ENCODE results near the gene RNGTT. TPM values are rescaled to one million over a fixed set of nuclear protein-coding genes. Genes with fewer than 3 reads are reported as not detected.

Gene RNGTT
- total and polyA plus RNA-seq, 10 of the 15 experiments (the other 5 are each of a cell fraction or from before 2014, with no cell fraction given), result 7.7 to 30.4 (median 22.2) TPM

DNA sequence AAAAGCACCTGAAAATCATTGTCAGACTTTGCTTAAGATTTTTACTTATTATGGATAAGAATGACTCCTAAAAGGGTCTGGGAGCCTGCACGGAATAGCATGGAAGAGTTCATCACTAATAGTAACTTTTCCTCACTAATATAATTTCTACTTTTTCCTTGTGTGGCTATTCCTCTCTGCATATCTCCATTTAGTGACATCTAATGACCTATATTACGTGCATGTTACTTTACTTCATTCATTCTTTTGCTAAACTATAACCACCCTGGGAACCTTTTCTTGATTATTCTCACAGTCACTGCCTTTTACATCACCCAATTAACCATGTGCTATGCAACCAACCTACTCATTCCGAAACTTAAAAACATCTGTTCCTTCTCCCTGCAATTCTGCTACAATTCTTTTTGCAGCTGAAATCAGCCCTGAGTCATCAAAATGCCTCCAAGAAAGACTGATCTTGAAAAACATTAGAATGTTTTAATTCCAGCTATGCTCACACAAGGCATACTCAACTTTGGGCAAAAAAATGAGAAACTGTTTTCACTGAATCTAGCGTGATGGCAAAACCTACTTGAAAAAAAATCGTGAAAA, 313.3 kb downstream of the RNGTT start (continued):
- TF ChIP-seq HSF1 (IDR thresholded peaks at IDR 0.05; ENCODE audit: low read depth, low read length) (no peak), MEF2B (IDR thresholded peaks at IDR 0.05; ENCODE audit: partially characterized antibody, poor library complexity, severe bottlenecking) (peak; percentile 77), DPF2 (IDR thresholded peaks at IDR 0.05) (peak; percentile 93), ELK1 (IDR thresholded peaks at IDR 0.05; ENCODE audit: low read depth, low read length) (no peak), TCF12 (IDR thresholded peaks at IDR 0.05; ENCODE audit: low read depth, low read length) (peak; percentile 96), MTA2 (IDR thresholded peaks at IDR 0.05; ENCODE audit: low read depth) (peak; percentile 97), ASH2L (IDR thresholded peaks at IDR 0.05; ENCODE audit: borderline replicate concordance, low read depth) (0 out of 2 replicates have a peak, but pooled peaks have one; percentile 70), JUND (IDR thresholded peaks at IDR 0.05; ENCODE audit: low read depth, low read length) (peak; percentile 96), CHD2 (IDR thresholded peaks at IDR 0.05; ENCODE audit: borderline replicate concordance, low read depth, low read length) (no peak), MYB (IDR thresholded peaks at IDR 0.05; ENCODE audit: borderline replicate concordance, low read depth, low read length) (peak; percentile 26; the same call in 1 of the 2 replicates), TCF7 (IDR thresholded peaks at IDR 0.05; ENCODE audit: borderline replicate concordance) (peak; percentile 60; the same call in 1 of the 2 replicates), ZBTB40 (IDR thresholded peaks at IDR 0.05; ENCODE audit: borderline replicate concordance) (no peak), KDM1A (IDR thresholded peaks at IDR 0.05; ENCODE audit: borderline replicate concordance) (no peak), PAX8 (IDR thresholded peaks at IDR 0.05) (no peak), BACH1 (IDR thresholded peaks at IDR 0.05; ENCODE audit: borderline replicate concordance) (peak; percentile 91; the same call in 1 of the 2 replicates)
- TF ChIP-seq, protein P1, sequence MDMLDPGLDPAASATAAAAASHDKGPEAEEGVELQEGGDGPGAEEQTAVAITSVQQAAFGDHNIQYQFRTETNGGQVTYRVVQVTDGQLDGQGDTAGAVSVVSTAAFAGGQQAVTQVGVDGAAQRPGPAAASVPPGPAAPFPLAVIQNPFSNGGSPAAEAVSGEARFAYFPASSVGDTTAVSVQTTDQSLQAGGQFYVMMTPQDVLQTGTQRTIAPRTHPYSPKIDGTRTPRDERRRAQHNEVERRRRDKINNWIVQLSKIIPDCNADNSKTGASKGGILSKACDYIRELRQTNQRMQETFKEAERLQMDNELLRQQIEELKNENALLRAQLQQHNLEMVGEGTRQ (IDR thresholded peaks at IDR 0.05; ENCODE audit: borderline replicate concordance, low read depth, low read length), result no peak
- TF ChIP-seq, protein P2, sequence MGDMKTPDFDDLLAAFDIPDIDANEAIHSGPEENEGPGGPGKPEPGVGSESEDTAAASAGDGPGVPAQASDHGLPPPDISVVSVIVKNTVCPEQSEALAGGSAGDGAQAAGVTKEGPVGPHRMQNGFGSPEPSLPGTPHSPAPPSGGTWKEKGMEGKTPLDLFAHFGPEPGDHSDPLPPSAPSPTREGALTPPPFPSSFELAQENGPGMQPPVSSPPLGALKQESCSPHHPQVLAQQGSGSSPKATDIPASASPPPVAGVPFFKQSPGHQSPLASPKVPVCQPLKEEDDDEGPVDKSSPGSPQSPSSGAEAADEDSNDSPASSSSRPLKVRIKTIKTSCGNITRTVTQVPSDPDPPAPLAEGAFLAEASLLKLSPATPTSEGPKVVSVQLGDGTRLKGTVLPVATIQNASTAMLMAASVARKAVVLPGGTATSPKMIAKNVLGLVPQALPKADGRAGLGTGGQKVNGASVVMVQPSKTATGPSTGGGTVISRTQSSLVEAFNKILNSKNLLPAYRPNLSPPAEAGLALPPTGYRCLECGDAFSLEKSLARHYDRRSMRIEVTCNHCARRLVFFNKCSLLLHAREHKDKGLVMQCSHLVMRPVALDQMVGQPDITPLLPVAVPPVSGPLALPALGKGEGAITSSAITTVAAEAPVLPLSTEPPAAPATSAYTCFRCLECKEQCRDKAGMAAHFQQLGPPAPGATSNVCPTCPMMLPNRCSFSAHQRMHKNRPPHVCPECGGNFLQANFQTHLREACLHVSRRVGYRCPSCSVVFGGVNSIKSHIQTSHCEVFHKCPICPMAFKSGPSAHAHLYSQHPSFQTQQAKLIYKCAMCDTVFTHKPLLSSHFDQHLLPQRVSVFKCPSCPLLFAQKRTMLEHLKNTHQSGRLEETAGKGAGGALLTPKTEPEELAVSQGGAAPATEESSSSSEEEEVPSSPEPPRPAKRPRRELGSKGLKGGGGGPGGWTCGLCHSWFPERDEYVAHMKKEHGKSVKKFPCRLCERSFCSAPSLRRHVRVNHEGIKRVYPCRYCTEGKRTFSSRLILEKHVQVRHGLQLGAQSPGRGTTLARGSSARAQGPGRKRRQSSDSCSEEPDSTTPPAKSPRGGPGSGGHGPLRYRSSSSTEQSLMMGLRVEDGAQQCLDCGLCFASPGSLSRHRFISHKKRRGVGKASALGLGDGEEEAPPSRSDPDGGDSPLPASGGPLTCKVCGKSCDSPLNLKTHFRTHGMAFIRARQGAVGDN (IDR thresholded peaks at IDR 0.05), result peak; percentile 87
